Endodermal cell (in vitro differentiated cells): ENCODE measurements around the gene ARHGAP26. TPM values are rescaled to one million over a fixed set of nuclear protein-coding genes. Genes with fewer than 3 reads are reported as not detected.

Source experiments
- DNase-seq: peaks from one replicate; pipeline ENCODE4 v3.0.0-alpha.2; 2017
- H3K27ac ChIP-seq: 2 replicates; pipeline ENCODE4 v1.5.1; 2013; ENCODE audit warnings: mild to moderate bottlenecking, low read depth, low read length, moderate library complexity
- H3K27me3 ChIP-seq: 2 replicates; pipeline ENCODE4 v1.6.1; 2013; ENCODE audit warnings: mild to moderate bottlenecking, low read length, moderate library complexity; ENCODE audit not compliant: insufficient read depth, control insufficient read depth, poor library complexity, severe bottlenecking
- H3K36me3 ChIP-seq: 2 replicates; pipeline ENCODE4 v1.7.0; 2013; ENCODE audit warnings: mild to moderate bottlenecking, low read length, moderate library complexity; ENCODE audit not compliant: control insufficient read depth, insufficient read depth
- H3K4me1 ChIP-seq: one replicate; pipeline ENCODE4 v1.7.0; 2013; ENCODE audit warnings: low read length; ENCODE audit not compliant: control insufficient read depth, insufficient read depth
- H3K4me3 ChIP-seq: 2 replicates; pipeline ENCODE4 v1.5.1; 2013; ENCODE audit warnings: mild to moderate bottlenecking, low read length, moderate library complexity
- H3K9ac ChIP-seq: 2 replicates; pipeline ENCODE4 v1.6.1; 2013; ENCODE audit warnings: mild to moderate bottlenecking, low read length, moderate library complexity; ENCODE audit not compliant: poor library complexity, severe bottlenecking; ENCODE audit errors: extremely low read depth
- H3K9me3 ChIP-seq: 2 replicates; pipeline ENCODE4 v1.6.1; 2013; ENCODE audit warnings: mild to moderate bottlenecking, low read length, moderate library complexity; ENCODE audit not compliant: control insufficient read depth
- H3K27ac Mint-ChIP-seq: 2 replicates; pipeline ENCODE4 v1.8.0; 2020; ENCODE audit warnings: mixed read lengths
- H3K27me3 Mint-ChIP-seq: 2 replicates; pipeline ENCODE4 v1.8.0; 2021; ENCODE audit warnings: mild to moderate bottlenecking, mixed read lengths; ENCODE audit not compliant: insufficient read depth
- H3K36me3 Mint-ChIP-seq: 2 replicates; pipeline ENCODE4 v1.8.0; 2020; ENCODE audit warnings: low read depth, mixed read lengths
- H3K4me1 Mint-ChIP-seq: 2 replicates; pipeline ENCODE4 v1.8.0; 2020; ENCODE audit warnings: mixed read lengths
- H3K4me3 Mint-ChIP-seq: 2 replicates; pipeline ENCODE4 v1.8.0; 2020; ENCODE audit warnings: mild to moderate bottlenecking, moderate library complexity, mixed read lengths
- H3K9me3 Mint-ChIP-seq: 2 replicates; pipeline ENCODE4 v1.8.0; 2020; ENCODE audit warnings: mild to moderate bottlenecking, mixed read lengths
- CTCF ChIP-seq: fragments of 200-600 bp; sonication (generic); conservative IDR thresholded peaks from 2 replicates; pipeline ENCODE4 v1.5.0; 2021; ENCODE audit warnings: antibody characterized with exemption, mild to moderate bottlenecking
- WGBS, 2 experiments: methylation state at CpG; one replicate each; pipeline versions ENCODE4 v1.1.5 to v1.1.7; 2013; ENCODE audit warnings: missing lambda C conversion rate in 2 of 2, mixed read lengths in 1 of 2; ENCODE audit not compliant: insufficient coverage in 1 of 2, insufficient read length in 1 of 2; 5-methylcytosine and 5-hydroxymethylcytosine counted together
- total RNA-seq, 2 donors: library from RNA; stranded (reverse); fragmentation: NEBNext Ultra II Directional in 1 of 2; extraction: Animal tissue kit (Norgen Biotek cat#: 25700) in 1 of 2; gene quantifications; 2 replicates in 1 of 2; 3 replicates in 1 of 2; pipeline ENCODE4 v1.2.1, GENCODE V29; 2021

The ARHGAP26 gene
- total RNA-seq, 2 donors from 2014 or later, result 49.2 to 60.5 TPM

DNA sequence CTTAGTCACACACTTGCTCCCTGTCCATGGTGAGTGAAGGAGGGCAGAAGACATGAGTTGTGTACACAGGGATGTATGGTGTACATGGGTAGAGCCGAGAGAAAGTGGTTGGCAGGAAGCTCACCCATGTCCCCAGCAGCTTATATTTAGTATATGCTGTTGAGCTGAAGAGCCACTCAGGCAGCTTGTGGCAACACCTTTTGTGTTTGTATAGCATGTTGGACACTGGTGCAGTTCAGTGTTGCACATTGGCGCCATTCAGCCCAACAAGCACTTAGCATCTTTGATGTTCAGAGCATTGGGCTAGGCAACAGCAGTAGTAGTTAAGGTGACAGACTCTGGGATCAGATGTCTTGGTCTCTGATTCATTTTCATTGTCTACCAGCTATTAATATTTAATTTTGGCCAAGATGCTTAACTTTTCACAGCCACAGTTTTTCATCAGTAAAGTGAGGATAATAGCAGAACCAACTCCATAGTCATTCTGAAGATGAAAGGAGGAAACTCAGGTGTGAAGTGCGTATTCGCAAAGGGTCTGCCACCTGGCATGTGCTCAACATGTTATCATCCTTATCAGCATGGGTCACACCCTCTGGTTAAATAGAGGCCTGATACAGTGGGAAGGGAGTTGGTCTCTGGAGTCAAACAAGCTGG, 448.5 kb downstream of the ARHGAP26 start:
- H3K9ac ChIP-seq, result no peak overlapping the region
- DNase-seq, result no peak
- H3K27me3 ChIP-seq, result no peaks in the 10 kb centered on the region
- H3K27me3 Mint-ChIP-seq, result no peaks in the 10 kb centered on the region
- no peak overlapping the region for H3K4me3 ChIP-seq
- no peaks in the 10 kb centered on the region for H3K9me3 ChIP-seq
- no peak overlapping the region for H3K27ac Mint-ChIP-seq
- TF ChIP-seq CTCF, result no peak
- H3K36me3 Mint-ChIP-seq, result peaks cover 17% of the 10 kb centered on the region
- H3K9me3 Mint-ChIP-seq, result no peaks in the 10 kb centered on the region
- 81 to 92% methylated on average over 4 of the region's 4 CpGs for WGBS, 2 experiments
- H3K4me1 ChIP-seq, result peaks cover 6% of the 10 kb centered on the region
- no peaks in the 10 kb centered on the region for H3K36me3 ChIP-seq
- H3K27ac ChIP-seq, result no peak overlapping the region
- H3K4me3 Mint-ChIP-seq, result no peak overlapping the region
- H3K4me1 Mint-ChIP-seq, result peaks cover 36% of the 10 kb centered on the region

- H3K9ac ChIP-seq, result no peak overlapping the region
- Mint-ChIP-seq H3K27ac (no peak overlapping the region), H3K36me3 (peaks cover 20% of the 10 kb centered on the region), H3K4me1 (peaks cover 36% of the 10 kb centered on the region), H3K27me3 (no peaks in the 10 kb centered on the region), H3K9me3 (no peaks in the 10 kb centered on the region), H3K4me3 (no peak overlapping the region)
- no peak for TF ChIP-seq CTCF
- H3K27ac ChIP-seq, result no peak overlapping the region
- H3K4me3 ChIP-seq, result no peak overlapping the region
- WGBS, 2 experiments, result 60 to 82% methylated on average over 2 of the region's 2 CpGs
- peaks cover 6% of the 10 kb centered on the region for H3K4me1 ChIP-seq
- DNase-seq, result no peak
- H3K9me3 ChIP-seq, result no peaks in the 10 kb centered on the region
- no peaks in the 10 kb centered on the region for H3K36me3 ChIP-seq
- no peaks in the 10 kb centered on the region for H3K27me3 ChIP-seq
Measured at GRCh38 chr5:143219696-143220095, 449.5 kb downstream of the ARHGAP26 start.

DNA sequence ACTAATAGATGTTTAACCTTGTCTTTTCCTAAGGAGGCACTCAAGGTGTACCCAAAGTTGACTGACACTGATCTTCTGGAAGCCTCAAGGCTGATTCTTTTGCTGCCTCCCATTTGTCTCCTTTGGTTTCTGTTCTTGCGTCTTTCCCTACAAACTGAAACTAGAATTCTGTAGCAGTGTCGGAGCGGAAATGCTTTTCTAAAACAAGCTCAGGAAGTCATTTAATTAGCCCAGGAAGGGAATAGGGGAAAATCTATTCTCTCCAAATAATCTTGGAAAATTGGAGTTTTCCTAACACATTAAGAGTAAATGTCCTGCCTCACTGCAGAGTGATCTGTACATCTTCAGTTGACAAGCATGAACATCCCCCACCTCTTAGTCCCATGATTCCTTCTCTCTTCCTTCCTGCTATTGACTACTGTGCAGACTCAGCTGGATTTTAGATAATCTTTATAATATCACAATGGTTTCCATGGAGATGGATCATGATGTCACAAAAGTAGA, 450.6 kb downstream of the ARHGAP26 start:
- H3K9me3 ChIP-seq, result no peaks in the 10 kb centered on the region
- WGBS, 2 experiments, result 90 to 97% methylated on average over 3 of the region's 3 CpGs

More for the DNA sequence above, 450.6 kb downstream of the ARHGAP26 start:
- Histone ChIP-seq H3K4me3 (no peak overlapping the region), H3K4me1 (peaks cover 6% of the 10 kb centered on the region), H3K27me3 (no peaks in the 10 kb centered on the region), H3K36me3 (no peaks in the 10 kb centered on the region), H3K9ac (no peak overlapping the region), H3K27ac (no peak overlapping the region)
- Mint-ChIP-seq H3K36me3 (peaks cover 22% of the 10 kb centered on the region), H3K27me3 (no peaks in the 10 kb centered on the region), H3K9me3 (no peaks in the 10 kb centered on the region), H3K4me3 (no peak overlapping the region), H3K4me1 (peaks cover 36% of the 10 kb centered on the region), H3K27ac (no peak overlapping the region)
- DNase-seq, result no peak
- no peak for TF ChIP-seq CTCF
